Stimulated activated CD8-positive, alpha-beta memory T cell treated with anti-CD3 and anti-CD28 coated beads, Interleukin-15, amount 100 ng/mL, for 1 hour (primary cell): ENCODE measurements around the gene NEURL3.
A peak's percentile ranks its signal among the peaks of the same experiment; 100 is the strongest.

ENCODE experiments used
- DNase-seq: peaks from one replicate; pipeline ENCODE4 v3.0.0-alpha.2; 2020; ENCODE audit warnings: low read depth

NEURL3 gene

DNA sequence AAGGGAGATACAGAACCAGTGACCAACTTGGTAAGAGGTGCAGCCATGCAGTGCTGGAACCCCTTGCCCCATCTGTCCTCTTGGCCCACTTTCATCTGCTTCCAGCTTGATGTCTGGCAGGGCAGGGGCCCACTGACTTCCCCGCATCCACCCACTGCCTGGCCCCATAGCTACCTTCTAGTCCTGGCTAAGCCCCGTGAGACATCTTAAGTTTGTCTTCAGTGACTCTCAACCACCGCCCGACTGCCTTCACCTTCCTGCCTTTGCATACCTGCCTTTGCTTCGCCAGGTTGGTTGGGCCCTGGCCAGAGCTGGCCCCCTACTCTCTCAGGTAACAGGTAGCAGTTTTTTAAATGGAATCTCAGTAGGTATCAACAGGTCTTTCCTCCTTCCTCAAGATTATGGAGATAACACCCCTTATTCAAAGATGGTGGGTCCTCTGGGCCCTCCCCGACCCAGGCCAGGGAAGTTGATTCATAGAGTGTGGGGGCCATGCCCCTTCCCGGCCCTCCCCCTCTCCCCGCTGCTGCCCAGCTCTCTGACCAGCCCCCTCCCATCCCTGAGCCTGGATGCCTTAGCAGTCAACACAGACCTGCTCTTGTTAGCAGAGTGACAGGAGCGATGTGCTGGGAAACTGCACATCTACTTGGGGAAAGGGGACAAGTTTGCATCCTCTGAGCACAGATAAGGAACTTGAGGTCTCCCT, 34.2 kb upstream of the NEURL3 start:
- DNase-seq, result no peak

DNA sequence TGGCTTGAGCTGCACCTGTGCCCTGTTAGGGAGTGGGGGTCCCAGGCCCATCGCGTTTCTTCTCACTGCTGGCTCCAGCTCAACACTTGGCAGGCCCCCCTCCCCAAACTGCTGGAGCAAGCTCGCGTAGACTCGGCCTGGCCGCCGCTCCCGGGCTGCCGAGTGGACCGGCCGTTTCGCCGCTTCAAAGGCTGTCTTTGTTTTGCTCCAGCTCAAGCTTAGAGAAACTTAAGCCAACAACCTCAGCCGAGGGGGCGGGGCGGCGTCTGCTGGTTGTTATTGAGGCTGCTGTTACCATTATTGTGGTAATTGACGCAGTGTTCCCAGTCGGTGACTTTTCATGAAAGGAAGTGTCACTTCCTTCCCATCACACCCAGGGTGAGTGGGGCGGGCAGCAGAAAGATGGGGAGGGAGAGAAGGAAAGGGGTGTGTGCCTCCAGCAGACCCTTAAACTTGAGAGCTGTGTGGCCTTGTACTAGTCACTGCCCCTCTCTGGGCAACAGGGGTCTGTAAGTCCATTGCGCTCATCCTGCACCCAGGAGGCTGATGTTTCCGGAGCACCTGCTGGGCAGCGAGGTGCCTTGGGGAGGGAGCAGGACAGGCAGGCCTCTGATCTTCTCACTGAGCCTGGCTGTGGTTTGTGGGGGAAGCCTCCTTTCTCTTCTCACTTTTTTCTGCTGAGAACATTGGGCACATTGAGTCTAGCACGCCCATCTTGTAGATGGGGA, 33.5 kb upstream of the NEURL3 start:
- DNase-seq, result peak; percentile 85

DNA sequence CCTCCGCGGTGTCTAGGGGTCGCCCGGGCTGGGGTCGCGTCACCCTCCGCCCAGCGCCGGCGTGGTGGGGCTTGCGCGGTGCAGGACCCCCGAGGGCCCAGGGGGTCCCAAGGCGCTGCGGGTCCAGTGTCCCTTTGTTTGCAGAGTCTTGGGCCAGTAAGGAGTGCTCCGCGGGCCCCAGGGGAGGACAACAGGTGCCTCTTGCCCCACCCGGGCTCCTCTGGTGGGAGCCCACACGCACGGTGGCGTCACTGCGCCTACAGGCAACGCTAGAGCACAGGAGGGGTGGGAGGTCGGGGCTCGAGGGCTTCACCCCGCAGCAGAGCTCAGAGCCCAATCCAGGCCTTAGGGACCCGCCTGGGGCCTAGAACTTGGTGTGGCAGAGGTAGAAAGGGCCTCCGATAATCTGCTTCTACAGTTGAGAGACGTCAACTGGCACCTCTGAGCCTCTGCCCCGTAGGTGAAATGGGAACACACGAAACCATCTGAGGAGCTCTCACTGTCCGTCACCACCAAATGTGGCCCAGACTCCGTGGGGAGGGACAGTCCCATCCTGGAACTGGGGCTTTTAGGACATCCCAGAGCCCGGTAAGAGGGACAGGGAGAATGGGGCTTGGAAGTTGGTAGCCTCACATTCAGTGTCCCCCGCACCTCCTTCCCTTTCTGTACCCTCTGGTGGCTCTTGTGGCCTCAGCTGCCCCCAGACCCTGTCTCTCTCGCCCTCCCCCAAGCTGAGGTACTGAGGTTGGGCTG, 32.8 kb upstream of the NEURL3 start:
- DNase-seq, result no peak

GRCh38 chr2:96537066-96537733, 32.0 kb upstream of the NEURL3 start:
- DNase-seq, result peak; percentile 73

GRCh38 chr2:96536445-96537065, 31.4 kb upstream of the NEURL3 start, which contains the start of gene ARID5A:
TSS of gene ARID5A (plus strand) at chr2:96536752. CDS start at chr2:96536827, 75 bp downstream.
- peak; percentile 83 for DNase-seq

GRCh38 chr2:96535331-96535730, 30.2 kb upstream of the NEURL3 start:
- DNase-seq, result no peak

DNA sequence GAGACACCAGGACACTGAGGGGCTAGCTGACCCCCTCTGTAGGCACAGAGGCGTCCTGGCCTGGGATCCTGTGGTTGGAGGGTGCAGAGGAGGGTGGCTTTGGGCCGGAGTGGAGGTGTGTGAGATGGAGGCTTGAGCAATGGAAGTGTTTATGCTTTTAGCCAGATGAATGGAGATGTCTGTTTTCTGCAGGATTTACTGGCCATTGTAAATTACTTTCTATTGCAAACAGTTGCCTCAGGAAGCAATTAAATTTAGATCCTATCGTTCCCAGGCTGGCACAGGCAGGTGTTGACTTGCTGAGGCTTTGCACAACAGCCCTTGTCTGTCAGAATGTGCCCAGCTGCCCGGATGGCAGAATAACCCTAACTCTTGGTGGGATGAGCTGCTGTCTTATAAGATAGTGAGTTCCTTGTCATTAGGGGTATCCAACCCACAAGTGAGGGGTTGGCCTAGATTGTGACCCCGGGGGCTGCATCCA, 29.6 kb upstream of the NEURL3 start:
- DNase-seq, result no peak

DNA sequence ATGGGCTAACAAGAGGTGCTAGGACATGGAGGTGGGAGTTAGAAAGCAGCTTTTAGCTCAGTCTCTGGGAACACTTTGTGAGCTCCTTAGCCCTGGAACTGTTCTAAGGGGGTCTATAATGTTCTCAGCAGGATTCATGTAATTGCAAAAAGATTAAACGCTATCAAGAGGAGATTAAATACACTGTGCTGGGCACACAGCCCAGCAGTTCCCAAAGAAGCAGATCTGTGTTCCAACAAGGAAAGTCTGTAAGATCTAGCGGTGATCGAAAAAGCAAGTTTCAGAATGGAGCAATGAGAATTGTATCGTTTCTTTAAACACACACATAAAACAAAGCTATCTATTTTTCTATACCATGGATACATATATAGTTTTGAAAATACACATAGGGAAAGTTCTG, 29.0 kb upstream of the NEURL3 start:
- DNase-seq, result no peak

DNA sequence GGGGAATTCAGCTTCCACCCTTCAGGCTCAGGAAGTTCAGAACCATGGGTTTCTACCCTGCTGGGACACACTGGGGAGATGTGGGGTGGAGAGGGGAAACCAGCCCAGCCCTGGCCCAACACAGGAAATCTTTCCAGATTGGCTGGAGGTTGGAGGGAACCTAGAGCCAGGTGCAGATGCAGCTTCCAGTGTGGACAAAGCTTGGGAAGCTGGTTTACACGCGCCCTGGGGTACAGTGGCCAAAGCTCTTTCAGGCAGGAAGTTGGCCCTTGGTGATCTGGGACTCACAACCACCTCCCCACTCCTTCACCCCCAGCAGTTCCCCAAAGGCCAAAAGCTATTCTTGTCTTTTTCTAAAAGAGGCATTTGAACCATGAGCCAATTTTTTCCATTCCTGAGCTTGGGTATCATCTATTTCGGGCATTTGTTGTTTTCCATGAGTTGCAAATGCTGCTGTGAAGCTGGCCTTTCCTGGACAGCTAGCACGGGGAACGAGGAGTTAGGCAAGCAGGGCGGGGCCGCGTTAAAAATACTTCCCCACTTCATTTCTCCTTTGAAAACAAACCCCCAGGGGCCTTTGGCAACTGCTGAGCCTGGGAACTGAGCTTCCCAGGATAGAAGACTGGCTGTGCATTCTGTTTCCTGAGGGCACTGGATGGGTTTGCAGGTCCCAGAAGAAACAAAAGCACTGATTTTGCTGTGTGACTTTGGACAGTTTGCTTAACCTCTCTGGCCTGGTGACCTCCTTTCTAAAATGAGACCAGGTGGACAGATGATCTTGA, 28.3 kb upstream of the NEURL3 start:
- DNase-seq, result no peak

GRCh38 chr2:96532641-96533291, 27.6 kb upstream of the NEURL3 start:
- no peak for DNase-seq

- peak; percentile 79 for DNase-seq
These were observed 26.8 kb upstream of the NEURL3 start for GRCh38 chr2:96531872-96532505.

GRCh38 chr2:96531366-96531765, 26.2 kb upstream of the NEURL3 start:
- no peak for DNase-seq

DNA sequence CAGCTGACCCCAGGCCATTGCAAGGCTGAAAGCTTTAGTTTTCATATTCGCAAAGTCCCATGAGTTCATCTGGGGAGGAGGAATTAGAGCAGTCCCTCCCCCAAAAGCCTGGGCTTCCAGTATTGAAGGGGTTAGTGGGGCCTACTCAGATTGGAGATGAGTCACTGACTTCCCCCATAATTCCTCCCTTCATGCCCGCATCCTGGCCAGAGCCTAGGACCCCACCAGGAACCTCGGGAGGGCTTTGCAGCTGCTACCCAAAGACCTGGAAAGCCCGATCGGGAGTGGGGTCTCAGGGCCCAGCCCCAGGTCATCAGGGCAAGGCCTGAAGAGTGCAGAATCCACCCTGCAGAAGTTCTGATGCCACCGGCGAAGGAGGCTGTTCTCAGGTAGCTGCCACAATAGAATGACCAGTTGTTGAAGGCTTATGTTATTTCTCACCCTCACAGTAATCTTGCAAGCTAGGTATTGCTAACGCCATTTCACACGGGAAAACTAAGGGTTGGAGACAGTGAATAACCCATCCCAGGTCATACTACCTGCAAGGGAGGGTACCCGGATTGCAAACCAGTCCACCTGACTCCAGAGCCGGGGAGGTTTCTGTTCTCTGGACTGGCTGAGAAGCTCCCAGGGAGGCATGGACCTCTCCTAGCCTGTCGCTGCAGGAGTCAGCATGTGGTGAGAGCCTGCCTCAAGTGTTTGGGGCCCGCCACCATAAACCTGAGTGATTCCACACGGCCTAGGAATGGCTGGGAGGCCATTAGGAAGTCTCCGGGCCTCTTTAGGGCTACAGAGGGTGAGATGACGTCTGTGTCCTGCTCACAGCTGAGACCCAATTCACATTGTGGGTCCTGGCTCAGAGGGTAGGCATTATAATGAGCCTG, 25.6 kb upstream of the NEURL3 start:
- no peak for DNase-seq

DNA sequence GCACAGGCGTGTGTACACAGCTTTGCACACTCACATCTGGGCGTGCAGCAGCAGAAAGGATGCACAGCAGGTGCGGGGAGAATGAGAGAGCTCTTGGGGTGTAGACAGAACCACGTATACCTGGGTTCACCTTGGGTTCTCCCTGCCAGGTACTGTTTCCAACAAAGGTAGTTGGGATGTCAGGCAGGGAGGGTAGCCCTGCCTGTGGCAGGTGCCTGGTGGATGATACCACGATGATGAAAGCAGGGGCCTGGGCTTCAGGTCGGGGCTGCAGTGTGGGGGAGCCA, 24.9 kb upstream of the NEURL3 start:
- DNase-seq, result no peak

GRCh38 chr2:96529376-96530143, 24.4 kb upstream of the NEURL3 start:
- no peak for DNase-seq

GRCh38 chr2:96528700-96529375, 23.7 kb upstream of the NEURL3 start:
- DNase-seq, result no peak

- DNase-seq, result no peak
These were observed 23.0 kb upstream of the NEURL3 start for GRCh38 chr2:96528006-96528699.
